Measurements from ENCODE around the gene CYP3A4. TPM values are rescaled to one million over a fixed set of nuclear protein-coding genes. Genes with fewer than 3 reads are reported as not detected.
"Not testable (repeated sequence)": the region's sequence is repeated elsewhere in the genome, so short reads cannot be mapped to it uniquely, and the experiment has no call there.

CYP3A4 gene
- polyA plus RNA-seq, 1 experiment: not detected

DNA sequence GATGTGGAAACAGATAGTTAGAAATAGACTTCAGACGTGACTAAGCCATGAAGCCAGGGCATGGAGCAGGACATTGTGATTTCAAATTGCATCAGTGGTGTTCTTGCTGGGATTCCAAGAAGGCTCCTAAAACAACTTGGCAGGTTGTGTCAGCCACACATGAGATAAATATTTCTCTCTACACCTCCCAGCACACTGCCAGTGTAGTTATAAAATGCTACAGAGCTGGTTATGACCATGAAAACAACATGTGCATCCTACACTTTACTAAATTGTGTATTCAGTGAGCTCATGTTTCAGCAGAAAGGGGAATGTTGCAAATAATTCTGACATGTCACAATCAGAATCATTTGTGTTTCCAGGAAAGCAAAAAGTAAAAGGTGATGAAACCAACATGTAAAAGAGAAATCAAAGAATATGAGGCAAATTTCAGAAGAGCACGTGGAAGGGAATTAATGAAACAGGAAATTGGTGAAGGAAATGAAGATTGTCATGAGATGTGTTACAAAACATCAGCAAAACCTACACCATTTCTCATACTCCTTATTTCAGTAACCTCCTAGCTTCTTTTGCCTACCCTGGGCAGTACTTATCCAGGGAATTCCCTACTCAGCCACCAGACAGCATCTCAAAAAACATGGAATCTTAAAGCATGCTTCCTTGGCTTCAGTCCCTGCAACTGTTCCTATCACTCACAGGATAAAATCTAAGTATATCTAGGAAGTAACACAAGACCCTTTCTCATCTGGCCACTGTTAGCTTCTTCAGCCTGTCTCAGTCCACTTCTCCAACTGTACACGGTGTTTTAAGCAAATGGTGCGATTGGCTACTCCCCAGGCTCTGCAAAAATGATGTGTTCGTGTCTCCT lies 43.2 kb downstream of the CYP3A4 start:
- ChIA-PET CTCF (interaction anchor here (1.2 to 1.4 kb wide), 3 partner anchors 8 to 14 kb away, joined by 3 read pairs; no protein-coding TSS in a partner anchor), POLR2A (no interaction called here)
- no peak for TF ChIP-seq CTCF (IDR thresholded peaks at IDR 0.05; ENCODE audit: insufficient read depth, low read depth, low read length)
- Histone ChIP-seq H3K27me3 (ENCODE audit: control insufficient read depth, insufficient read depth, low read length) (no peaks in the 10 kb centered on the region), H3K36me3 (ENCODE audit: control insufficient read depth, insufficient read depth, low read length) (no peaks in the 10 kb centered on the region), H3K4me3 (ENCODE audit: low read depth, low read length) (no peak overlapping the region)
- peak; percentile 46 for DNase-seq (ENCODE audit: low read depth)

- no peaks in the 10 kb centered on the region for H3K27me3 ChIP-seq (ENCODE audit: control insufficient read depth, insufficient read depth, low read length)
- ChIA-PET POLR2A (no interaction called here), CTCF (interaction anchor here (1.2 to 1.4 kb wide), 2 partner anchors 10 to 13 kb away, joined by 3 read pairs; no protein-coding TSS in a partner anchor)
- no peaks in the 10 kb centered on the region for H3K36me3 ChIP-seq (ENCODE audit: control insufficient read depth, insufficient read depth, low read length)
- TF ChIP-seq CTCF (IDR thresholded peaks at IDR 0.05; ENCODE audit: insufficient read depth, low read depth, low read length): no peak
- no peak for DNase-seq (ENCODE audit: low read depth)
- no peak overlapping the region for H3K4me3 ChIP-seq (ENCODE audit: low read depth, low read length)
Measured at GRCh38 chr7:99739699-99740572, 44.0 kb downstream of the CYP3A4 start.

DNA sequence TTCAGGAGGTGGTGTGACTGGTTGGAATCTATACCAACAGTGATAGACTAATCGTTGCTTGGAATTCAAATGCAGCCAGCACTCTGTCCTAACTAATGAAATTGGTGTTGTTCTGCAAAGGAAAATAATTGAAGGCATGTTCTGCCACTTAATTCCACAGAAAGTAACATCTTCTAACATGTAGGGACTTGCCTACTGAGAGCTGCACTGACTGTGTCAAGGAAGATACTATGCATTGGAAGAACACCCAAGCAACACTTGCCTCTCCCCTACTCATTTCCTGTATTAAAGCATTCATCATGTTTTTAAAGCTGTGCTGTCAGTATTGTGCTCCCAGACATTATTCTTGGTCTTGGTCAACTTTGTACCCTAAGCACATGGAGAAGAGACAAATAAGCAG lies 46.3 kb downstream of the CYP3A4 start:
- ChIA-PET CTCF (no interaction called here), POLR2A (no interaction called here)
- DNase-seq (ENCODE audit: low read depth): no peak
- no peaks in the 10 kb centered on the region for H3K36me3 ChIP-seq (ENCODE audit: control insufficient read depth, insufficient read depth, low read length)
- H3K27me3 ChIP-seq (ENCODE audit: control insufficient read depth, insufficient read depth, low read length): no peaks in the 10 kb centered on the region
- H3K4me3 ChIP-seq (ENCODE audit: low read depth, low read length): no peak overlapping the region
- no peak for TF ChIP-seq CTCF (IDR thresholded peaks at IDR 0.05; ENCODE audit: insufficient read depth, low read depth, low read length)

GRCh38 chr7:99736667-99737066 lies 47.3 kb downstream of the CYP3A4 start:
- POLR2A ChIA-PET; H3K36me3 ChIP-seq (ENCODE audit: control insufficient read depth, insufficient read depth, low read length); H3K4me3 ChIP-seq (ENCODE audit: low read depth, low read length); CTCF ChIA-PET; DNase-seq (ENCODE audit: low read depth); H3K27me3 ChIP-seq (ENCODE audit: control insufficient read depth, insufficient read depth, low read length): not testable (repeated sequence)

DNA sequence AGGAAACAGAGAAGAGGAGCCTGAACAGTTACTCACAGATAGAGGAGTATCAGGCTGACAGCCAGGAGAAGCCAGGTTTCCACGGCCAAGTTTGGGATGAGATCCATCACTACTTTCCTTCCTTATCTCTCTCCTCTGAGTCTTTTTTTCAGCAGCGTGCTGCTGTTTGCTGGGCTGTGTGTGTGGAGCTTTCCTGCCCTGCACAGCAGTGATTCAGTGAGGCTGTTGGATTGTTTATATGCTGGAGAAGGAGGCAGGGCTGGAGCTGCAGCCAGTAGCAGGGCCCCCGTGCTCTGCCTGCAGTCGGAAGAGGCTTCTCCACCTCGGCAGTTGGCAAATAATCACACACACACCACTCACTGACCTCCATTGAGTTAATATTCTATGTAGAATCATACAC lies 49.0 kb downstream of the CYP3A4 start, which contains the start of gene CYP3A7:
TSS of gene CYP3A7 (minus strand) at position 210 of the 400 bp plus-strand sequence. CDS start at position 107, 103 bp downstream.
- ChIA-PET POLR2A (no interaction called here), CTCF (interaction anchor here (0.8 kb wide), 1 partner anchor 355 kb away, joined by 3 read pairs; no protein-coding TSS in a partner anchor)
- Histone ChIP-seq H3K27me3 (ENCODE audit: control insufficient read depth, insufficient read depth, low read length) (no peaks in the 10 kb centered on the region; the same call in 1 of the 2 replicates), H3K36me3 (ENCODE audit: control insufficient read depth, insufficient read depth, low read length) (no peaks in the 10 kb centered on the region), H3K4me3 (ENCODE audit: low read depth, low read length) (no peak within 1 kb of the TSS)
- DNase-seq (ENCODE audit: low read depth): no peak
- TF ChIP-seq CTCF (IDR thresholded peaks at IDR 0.05; ENCODE audit: insufficient read depth, low read depth, low read length): no peak
